SK-N-SH (cell line): ENCODE data around the gene PPP2R5E. TPM values are rescaled to one million over a fixed set of nuclear protein-coding genes. Genes with fewer than 3 reads are reported as not detected.

Experiments used
- CTCF ChIA-PET: fragments of 300-600, 350-600 bp; formaldehyde crosslinking; extraction: SDS; loops from one replicate; lab custom pipeline; 2021; lab: Yijun Ruan, JAX
- POLR2A ChIA-PET: fragments of 350-600 bp; sonication (Branson Sonifier 250); formaldehyde crosslinking; extraction: SDS; loops from one replicate; lab custom pipeline; 2020; ENCODE audit warnings: antibody characterized with exemption, inconsistent platforms; lab: Yijun Ruan, JAX
- DNase-seq: peaks from one replicate; pipeline ENCODE4 v3.0.0; 2012
- H2AFZ ChIP-seq: fragments of 200-600 bp; sonication (generic); 2 replicates; pipeline ENCODE4 v1.8.1; 2016; ENCODE audit warnings: antibody characterized with exemption, mild to moderate bottlenecking, low read depth
- H3F3A ChIP-seq: fragments of 200-600 bp; sonication (generic); replicated peaks from 2 replicates; pipeline ENCODE3; 2016; ENCODE audit warnings: antibody characterized with exemption, mild to moderate bottlenecking; ENCODE audit not compliant: insufficient read depth
- H3K27ac ChIP-seq, 2 experiments: fragments of 200-500 bp in 1 of 2; fragments of 200-600 bp in 1 of 2; sonication (Bioruptor generic) in 1 of 2; sonication (generic), shearing (Covaris generic) in 1 of 2; 2 replicates each; pipeline versions ENCODE4 v1.5.1 to v1.6.1; 2014 to 2016; ENCODE audit warnings: low read depth in 2 of 2, inconsistent platforms in 1 of 2, low read length in 1 of 2, mild to moderate bottlenecking in 1 of 2, mixed read lengths in 1 of 2
- H3K27me3 ChIP-seq: fragments of 200-600 bp; sonication (generic), shearing (Covaris generic); 2 replicates; pipeline ENCODE4 v1.6.1; 2016; ENCODE audit warnings: mixed run types; ENCODE audit not compliant: insufficient read depth
- H3K36me3 ChIP-seq, 2 experiments: fragments of 200-500 bp in 1 of 2; fragments of 200-600 bp in 1 of 2; sonication (Bioruptor generic) in 1 of 2; sonication (generic) in 1 of 2; replicated peaks in 1 of 2; 2 replicates each; pipeline versions ENCODE3 to v1.5.1; 2014 to 2016; ENCODE audit warnings: low read length in 1 of 2, mild to moderate bottlenecking in 1 of 2; ENCODE audit not compliant: insufficient read depth in 2 of 2, control insufficient read depth in 1 of 2
- H3K4me1 ChIP-seq, 2 experiments: fragments of 200-500 bp in 1 of 2; fragments of 200-600 bp in 1 of 2; sonication (Bioruptor generic) in 1 of 2; sonication (generic), shearing (Covaris generic) in 1 of 2; 2 replicates each; pipeline versions ENCODE4 v1.5.1 to v1.6.1; 2014 to 2016; ENCODE audit warnings: low read depth in 1 of 2, low read length in 1 of 2, mixed run types in 1 of 2; ENCODE audit not compliant: insufficient read depth in 2 of 2, control insufficient read depth in 1 of 2
- H3K4me2 ChIP-seq: fragments of 200-600 bp; sonication (generic), shearing (Covaris generic); 2 replicates; pipeline ENCODE4 v1.6.1; 2017; ENCODE audit warnings: mixed run types
- H3K4me3 ChIP-seq, 2 experiments: fragments of 200-500 bp in 1 of 2; fragments of 200-600 bp in 1 of 2; sonication (Bioruptor generic) in 1 of 2; sonication (generic), shearing (Covaris generic) in 1 of 2; 2 replicates each; pipeline versions ENCODE4 v1.5.1 to v1.8.1; 2014 to 2016; ENCODE audit warnings: low read depth in 2 of 2, inconsistent platforms in 1 of 2, low read length in 1 of 2, mild to moderate bottlenecking in 1 of 2, mixed read lengths in 1 of 2, moderate library complexity in 1 of 2
- H3K79me2 ChIP-seq: fragments of 200-600 bp; sonication (generic); 2 replicates; pipeline ENCODE4 v1.8.1; 2017; ENCODE audit warnings: mild to moderate bottlenecking; ENCODE audit not compliant: insufficient read depth
- H3K9ac ChIP-seq: fragments of 200-600 bp; sonication (generic); 2 replicates; pipeline ENCODE4 v1.6.1; 2017; ENCODE audit warnings: mixed run types
- H3K9me2 ChIP-seq: fragments of 200-600 bp; sonication (generic); 2 replicates; pipeline ENCODE4 v1.6.1; 2017; ENCODE audit warnings: mixed run types
- H3K9me3 ChIP-seq: fragments of 200-600 bp; sonication (generic); 2 replicates; pipeline ENCODE4 v1.6.1; 2017; ENCODE audit warnings: mixed run types, mild to moderate bottlenecking, moderate library complexity
- H4K20me1 ChIP-seq: fragments of 200-600 bp; sonication (generic); 2 replicates; pipeline ENCODE4 v1.6.1; 2017; ENCODE audit warnings: mild to moderate bottlenecking, mixed run types; ENCODE audit not compliant: insufficient read depth
- CTCF ChIP-seq: fragments of 200-600 bp; sonication (generic); IDR thresholded peaks from 2 replicates; pipeline ENCODE4 v1.6.1; 2017; ENCODE audit warnings: antibody characterized with exemption, mild to moderate bottlenecking, moderate library complexity
- EP300 ChIP-seq, 2 experiments: IDR thresholded peaks; 2 replicates each; pipeline versions ENCODE4 v1.4.0 to v1.6.1; 2012; ENCODE audit warnings: borderline replicate concordance in 1 of 2, low read depth in 1 of 2, low read length in 1 of 2
- FOXJ3 ChIP-seq: sonication (generic); formaldehyde crosslinking; IDR thresholded peaks from 2 replicates; pipeline ENCODE4 v1.5.1; 2020; ENCODE audit warnings: mild to moderate bottlenecking, missing genetic modification reagents
- MAX ChIP-seq: IDR thresholded peaks from 2 replicates; pipeline ENCODE4 v1.4.0; 2012; ENCODE audit warnings: low read depth
- MXI1 ChIP-seq: IDR thresholded peaks from 2 replicates; pipeline ENCODE4 v1.6.1; 2012; ENCODE audit warnings: mild to moderate bottlenecking, low read depth, low read length, improper control_type of control experiment
- NFIC ChIP-seq: IDR thresholded peaks from 2 replicates; pipeline ENCODE4 v1.4.0; 2012; ENCODE audit warnings: borderline replicate concordance
- NRF1 ChIP-seq: IDR thresholded peaks from 2 replicates; pipeline ENCODE4 v1.6.1; 2012; ENCODE audit warnings: low read depth, mild to moderate bottlenecking, low read length
- PBX3 ChIP-seq: IDR thresholded peaks from 2 replicates; pipeline ENCODE4; 2012
- RAD21 ChIP-seq: IDR thresholded peaks from 2 replicates; pipeline ENCODE4 v1.6.1; 2012; ENCODE audit warnings: mild to moderate bottlenecking, low read length
- REST ChIP-seq: IDR thresholded peaks from 2 replicates; pipeline ENCODE4 v1.6.1; 2012; ENCODE audit warnings: mild to moderate bottlenecking, low read depth, low read length, moderate library complexity
- SIN3A ChIP-seq: IDR thresholded peaks from 2 replicates; pipeline ENCODE4 v1.6.1; 2012; ENCODE audit warnings: low read depth, mild to moderate bottlenecking, low read length, moderate library complexity, borderline replicate concordance
- TCF12 ChIP-seq: IDR thresholded peaks from 2 replicates; pipeline ENCODE4 v1.4.0; 2012
- ZBTB33 ChIP-seq: IDR thresholded peaks from 2 replicates; pipeline ENCODE4 v1.4.0; 2012; ENCODE audit warnings: low read depth, borderline replicate concordance
- WGBS: methylation state at CpG from one replicate; pipeline ENCODE4 v1.1.6; 2017; ENCODE audit warnings: low lambda C conversion rate; 5-methylcytosine and 5-hydroxymethylcytosine counted together
- polyA plus RNA-seq, 3 experiments: library from polyadenylated mRNA; depleted of rRNA; stranded (reverse); fragments of >200 nt; gene quantifications; 2 replicates each; pipeline ENCODE4 v1.2.3, GENCODE V29; 2012

PPP2R5E gene
- polyA plus RNA-seq, 1 of the 3 experiments (the other 2 are of a cell fraction), result 4.4 TPM

GRCh38 chr14:63457498-63457897 is 85.7 kb downstream of the PPP2R5E start:
- POLR2A ChIA-PET, result no interaction called here
- H3K79me2 ChIP-seq, result peaks cover 96% of the 10 kb centered on the region
- H3K4me1 ChIP-seq, result peaks cover 12 to 21% of the 10 kb centered on the region in 2 experiments; a peak in 3 of 4 replicates
- H3K36me3 ChIP-seq, result peaks cover 5 to 6% of the 10 kb centered on the region in 2 experiments
- H3K27ac ChIP-seq, result no peak overlapping the region
- H3K4me2 ChIP-seq, result no peak overlapping the region
- H3K9me2 ChIP-seq, result no peaks in the 10 kb centered on the region
- TF ChIP-seq CTCF (no peak), TCF12 (no peak), PBX3 (no peak), EP300 (IDR thresholded peaks at IDR 0.05; ENCODE audit: borderline replicate concordance in 1 of 2, low read depth in 1 of 2, low read length in 1 of 2) (no peak), REST (no peak), FOXJ3 (CRISPR knock-in tag) (no peak), SIN3A (no peak), NFIC (no peak), RAD21 (no peak), MXI1 (no peak), ZBTB33 (no peak), NRF1 (no peak), MAX (no peak)
- H3K27me3 ChIP-seq, result no peaks in the 10 kb centered on the region
- H3K9me3 ChIP-seq, result no peaks in the 10 kb centered on the region
- peaks cover 13% of the 10 kb centered on the region for H3F3A ChIP-seq
- H3K9ac ChIP-seq, result no peak overlapping the region
- CTCF ChIA-PET, result no interaction called here
- no peak overlapping the region for H2AFZ ChIP-seq
- 94% methylated on average over 4 of the region's 4 CpGs for WGBS
- DNase-seq, result no peak
- no peak overlapping the region for H3K4me3 ChIP-seq
- peaks cover 80% of the 10 kb centered on the region for H4K20me1 ChIP-seq
